Mucosa of stomach (tissue), 1 donor: ENCODE results near the gene MRPS35.

Experiments
- H3K27me3 ChIP-seq: one replicate; pipeline ENCODE4 v1.7.0; 2013; ENCODE audit warnings: mild to moderate bottlenecking, low read length; ENCODE audit not compliant: control insufficient read depth, insufficient read depth
- H3K36me3 ChIP-seq: one replicate; pipeline ENCODE4 v1.7.0; 2013; ENCODE audit warnings: low read length; ENCODE audit not compliant: control insufficient read depth, insufficient read depth
- H3K4me1 ChIP-seq: one replicate; pipeline ENCODE4 v1.7.0; 2013; ENCODE audit warnings: mild to moderate bottlenecking, low read length; ENCODE audit not compliant: control insufficient read depth, insufficient read depth
- H3K4me3 ChIP-seq: one replicate; pipeline ENCODE4 v1.7.0; 2013; ENCODE audit warnings: low read length
- H3K9ac ChIP-seq: one replicate; pipeline ENCODE4 v1.7.0; 2013; ENCODE audit warnings: mild to moderate bottlenecking, low read length, moderate library complexity
- H3K9me3 ChIP-seq: one replicate; pipeline ENCODE4 v1.7.0; 2013; ENCODE audit warnings: mild to moderate bottlenecking, low read length, moderate library complexity; ENCODE audit not compliant: control insufficient read depth
- donor health status: Pancreatic carcinoma.

MRPS35 gene

GRCh38 chr12:27802511-27802910 lies 91.9 kb downstream of the MRPS35 start:
- H3K4me3 ChIP-seq, result no peak overlapping the region
- no peaks in the 10 kb centered on the region for H3K36me3 ChIP-seq
- H3K4me1 ChIP-seq, result no peaks in the 10 kb centered on the region
- H3K9ac ChIP-seq, result no peak overlapping the region
- no peaks in the 10 kb centered on the region for H3K27me3 ChIP-seq
- H3K9me3 ChIP-seq, result no peaks in the 10 kb centered on the region

DNA sequence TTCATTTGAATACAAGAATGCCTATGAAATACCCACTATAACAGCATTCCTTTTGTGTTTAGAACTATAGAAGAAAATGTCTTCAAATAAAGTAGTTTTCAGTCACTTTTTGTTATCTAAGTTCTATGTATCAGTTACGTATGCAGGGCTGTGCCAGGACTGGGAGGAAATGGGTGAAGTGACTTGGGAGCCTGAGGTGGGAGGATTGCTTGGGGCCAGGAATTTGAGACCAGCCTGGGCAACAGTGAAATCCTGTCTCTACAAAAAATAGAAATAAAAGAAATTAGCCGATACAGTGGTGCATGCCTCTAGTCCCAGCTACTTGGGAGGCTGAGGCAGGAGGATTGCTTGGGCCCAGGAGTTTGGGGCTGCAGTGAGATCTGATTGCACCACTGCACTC lies 92.3 kb downstream of the MRPS35 start:
- Histone ChIP-seq H3K9ac (no peak overlapping the region), H3K4me3 (no peak overlapping the region), H3K36me3 (no peaks in the 10 kb centered on the region), H3K4me1 (no peaks in the 10 kb centered on the region), H3K27me3 (no peaks in the 10 kb centered on the region), H3K9me3 (no peaks in the 10 kb centered on the region)

DNA sequence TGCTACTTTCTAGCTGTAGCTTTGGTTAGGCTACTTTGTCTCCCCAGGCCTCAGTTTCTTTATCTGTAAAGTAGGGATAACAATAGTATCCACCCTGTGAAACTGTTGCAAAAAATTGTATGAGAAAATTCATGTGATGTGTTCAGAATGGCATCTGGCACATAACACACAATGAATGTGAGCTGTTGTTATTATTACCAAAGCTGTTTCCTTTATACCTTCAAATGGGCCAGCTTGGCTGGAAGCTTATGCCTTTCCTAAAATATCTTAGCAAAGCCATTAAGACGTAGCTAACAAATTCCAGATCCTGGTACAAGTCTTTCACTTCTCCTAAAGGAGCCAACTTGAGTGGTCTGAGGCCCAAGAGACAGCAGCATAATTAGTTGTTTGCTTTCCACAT lies 94.6 kb downstream of the MRPS35 start:
- no peaks in the 10 kb centered on the region for H3K36me3 ChIP-seq
- no peak overlapping the region for H3K9ac ChIP-seq
- H3K4me1 ChIP-seq, result no peaks in the 10 kb centered on the region
- H3K9me3 ChIP-seq, result no peaks in the 10 kb centered on the region
- no peaks in the 10 kb centered on the region for H3K27me3 ChIP-seq
- H3K4me3 ChIP-seq, result no peak overlapping the region
